GM04504 (cell line): Measurements from ENCODE around the gene POU2F1.

Experiments used
- DNase-seq: peaks from one replicate; pipeline ENCODE4 v3.0.0-alpha.2; 2012; ENCODE audit warnings: low read depth

POU2F1 gene

GRCh38 chr1:167220537-167221125 lies at the start of gene POU2F1:
Gene POU2F1, plus strand, starts transcription at chr1:167220886. Its CDS starts 12 bp downstream, at chr1:167220898.
- peak; percentile 98 for DNase-seq

GRCh38 chr1:167171286-167171929 lies 49.3 kb upstream of the POU2F1 start:
- DNase-seq, result no peak

- no peak for DNase-seq
Measured at GRCh38 chr1:167173516-167174184, 47.0 kb upstream of the POU2F1 start.

- no peak for DNase-seq
Measured at GRCh38 chr1:167175901-167176300, 44.8 kb upstream of the POU2F1 start.

- DNase-seq, result no peak
Measured at GRCh38 chr1:167178831-167179230, 41.9 kb upstream of the POU2F1 start.

- no peak for DNase-seq
Measured at GRCh38 chr1:167182571-167183320, 37.9 kb upstream of the POU2F1 start.

- DNase-seq, result no peak
Measured at GRCh38 chr1:167184081-167184480, 36.6 kb upstream of the POU2F1 start.

- no peak for DNase-seq
Measured at GRCh38 chr1:167185062-167185461, 35.6 kb upstream of the POU2F1 start.

GRCh38 chr1:167185974-167186657 lies 34.6 kb upstream of the POU2F1 start:
- DNase-seq, result no peak

GRCh38 chr1:167186771-167187170 lies 33.9 kb upstream of the POU2F1 start:
- no peak for DNase-seq

- DNase-seq, result no peak
Measured at GRCh38 chr1:167190747-167191237, 29.9 kb upstream of the POU2F1 start.

- no peak for DNase-seq
Measured at GRCh38 chr1:167191958-167192357, 28.7 kb upstream of the POU2F1 start.

- no peak for DNase-seq
Measured at GRCh38 chr1:167194182-167194581, 26.5 kb upstream of the POU2F1 start.

- DNase-seq, result no peak
Measured at GRCh38 chr1:167196166-167196565, 24.5 kb upstream of the POU2F1 start.

- DNase-seq, result no peak
Measured at GRCh38 chr1:167197236-167197635, 23.4 kb upstream of the POU2F1 start.

GRCh38 chr1:167197692-167198091 lies 23.0 kb upstream of the POU2F1 start:
- no peak for DNase-seq

GRCh38 chr1:167198518-167199133 lies 22.1 kb upstream of the POU2F1 start:
- no peak for DNase-seq

- no peak for DNase-seq
Measured at GRCh38 chr1:167199656-167200055, 21.0 kb upstream of the POU2F1 start.

GRCh38 chr1:167200272-167200671 lies 20.4 kb upstream of the POU2F1 start:
- no peak for DNase-seq

GRCh38 chr1:167200749-167201148 lies 19.9 kb upstream of the POU2F1 start:
- DNase-seq, result no peak

GRCh38 chr1:167202049-167202448 lies 18.6 kb upstream of the POU2F1 start:
- DNase-seq, result no peak
